ENCODE results near the gene S100A6. TPM values are rescaled to one million over a fixed set of nuclear protein-coding genes. Genes with fewer than 3 reads are reported as not detected.

S100A6 gene
- total RNA-seq, 2 experiments from 2014 or later = 425 to 431 TPM

GRCh38 chr1:153552335-153552734, 16.5 kb upstream of the S100A6 start:
- POLR2A ChIA-PET = interaction anchor here (0.8 kb wide), 1 partner anchor 438 kb away, joined by 3 read pairs; the partner anchor contains the start of gene RPS27
- no peak for DNase-seq
- ATAC-seq = no peak
- H3K4me1 Mint-ChIP-seq (ENCODE audit: low read depth) = peaks cover 26% of the 10 kb centered on the region
- CTCF ChIA-PET = interaction anchor here (1.2 to 13.7 kb wide), 3 partner anchors 16 to 42 kb away, joined by 3 to 185 read pairs (median 9); partner anchors contain the start of gene S100A6
- H3K27me3 Mint-ChIP-seq (ENCODE audit: low read depth) = peaks cover 5% of the 10 kb centered on the region
- H3K27ac Mint-ChIP-seq = no peak overlapping the region
- H3K36me3 Mint-ChIP-seq (ENCODE audit: low read depth) = no peaks in the 10 kb centered on the region
- no peak overlapping the region for H3K4me3 Mint-ChIP-seq
- H3K9me3 Mint-ChIP-seq (ENCODE audit: insufficient read depth) = no peaks in the 10 kb centered on the region

DNA sequence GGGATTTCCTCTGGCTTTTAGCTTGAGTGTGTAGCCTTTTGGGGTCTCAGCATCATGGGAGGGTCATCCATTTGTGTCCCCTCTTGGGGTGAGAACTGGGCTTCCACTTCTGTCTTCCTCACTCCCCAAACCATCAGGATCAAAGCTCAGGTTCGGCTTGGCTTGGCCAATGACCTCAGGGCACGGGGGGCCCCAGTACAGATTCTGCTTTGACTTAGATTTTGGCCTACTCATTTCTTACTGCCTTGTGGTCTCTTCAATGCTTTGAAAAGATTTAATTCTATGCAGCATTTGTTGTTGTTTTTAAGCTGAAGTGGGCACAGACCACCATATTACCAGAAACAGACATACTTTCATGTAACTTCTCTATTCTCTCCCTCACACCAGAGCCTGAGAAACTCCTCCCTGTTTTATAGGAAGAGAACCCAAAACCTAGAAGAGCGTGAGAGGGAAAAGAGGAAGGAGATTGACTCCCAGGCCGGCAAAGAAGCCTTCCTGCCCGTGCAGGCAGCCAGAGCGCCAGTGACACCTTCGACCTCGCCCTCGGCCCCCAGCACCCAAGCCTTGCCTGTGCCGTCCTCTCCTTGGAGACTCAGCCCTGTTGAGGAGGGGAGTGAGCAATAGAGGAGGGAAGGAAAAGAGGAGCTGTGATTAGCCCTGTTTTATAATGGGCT, 15.2 kb upstream of the S100A6 start:
- POLR2A ChIA-PET = interaction anchor here (1.0 to 1.4 kb wide), 4 partner anchors 10 to 26 kb away, joined by 3 to 4 read pairs (median 3); partner anchors contain the start of genes S100A5 and S100A6
- CTCF ChIA-PET = interaction anchor here (0.7 to 13.7 kb wide), 9 partner anchors 9 to 56 kb away, joined by 3 to 185 read pairs (median 5); partner anchors contain the start of gene S100A6
- DNase-seq = no peak
- Mint-ChIP-seq H3K36me3 (ENCODE audit: low read depth) (no peaks in the 10 kb centered on the region), H3K27ac (no peak overlapping the region), H3K4me3 (no peak overlapping the region), H3K9me3 (ENCODE audit: insufficient read depth) (no peaks in the 10 kb centered on the region), H3K27me3 (ENCODE audit: low read depth) (peaks cover 3% of the 10 kb centered on the region), H3K4me1 (ENCODE audit: low read depth) (peaks cover 37% of the 10 kb centered on the region)
- ATAC-seq = no peak

- Mint-ChIP-seq H3K4me3 (no peak overlapping the region), H3K36me3 (ENCODE audit: low read depth) (peaks cover 2% of the 10 kb centered on the region), H3K27ac (peak overlapping the region; percentile 28), H3K27me3 (ENCODE audit: low read depth) (peaks cover 3% of the 10 kb centered on the region), H3K9me3 (ENCODE audit: insufficient read depth) (no peaks in the 10 kb centered on the region), H3K4me1 (ENCODE audit: low read depth) (peaks cover 43% of the 10 kb centered on the region)
- CTCF ChIA-PET = interaction anchor here (1.3 to 13.7 kb wide), 6 partner anchors 10 to 55 kb away, joined by 4 to 185 read pairs (median 5); partner anchors contain the start of gene S100A6
- ATAC-seq (no peak), DNase-seq (no peak)
- POLR2A ChIA-PET = interaction anchor here (1.0 to 1.4 kb wide), 4 partner anchors 10 to 25 kb away, joined by 3 to 4 read pairs (median 3); partner anchors contain the start of genes S100A5 and S100A6
Observed at GRCh38 chr1:153550398-153550758, 14.6 kb upstream of the S100A6 start.

- DNase-seq = no peak
- Mint-ChIP-seq H3K27ac (peak overlapping the region; percentile 28), H3K4me1 (ENCODE audit: low read depth) (peaks cover 48% of the 10 kb centered on the region), H3K9me3 (ENCODE audit: insufficient read depth) (no peaks in the 10 kb centered on the region), H3K36me3 (ENCODE audit: low read depth) (peaks cover 7% of the 10 kb centered on the region), H3K4me3 (no peak overlapping the region), H3K27me3 (ENCODE audit: low read depth) (peaks cover 3% of the 10 kb centered on the region)
- ChIA-PET POLR2A (interaction anchor here (1.0 to 1.2 kb wide), 3 partner anchors 9 to 24 kb away, joined by 3 to 4 read pairs (median 3); partner anchors contain the start of genes S100A5 and S100A6), CTCF (interaction anchor here (1.5 to 13.7 kb wide), 4 partner anchors 10 to 29 kb away, joined by 4 to 185 read pairs (median 5); partner anchors contain the start of gene S100A6)
- no peak for ATAC-seq
Observed at GRCh38 chr1:153549741-153550397, 14.1 kb upstream of the S100A6 start.

- DNase-seq (no peak), ATAC-seq (no peak)
- CTCF ChIA-PET = interaction anchor here (2.4 to 13.7 kb wide), 3 partner anchors 15 to 38 kb away, joined by 5 to 185 read pairs (median 33); partner anchors contain the start of gene S100A6
- Mint-ChIP-seq H3K27me3 (ENCODE audit: low read depth) (peaks cover 3% of the 10 kb centered on the region), H3K9me3 (ENCODE audit: insufficient read depth) (no peaks in the 10 kb centered on the region), H3K4me1 (ENCODE audit: low read depth) (peaks cover 54% of the 10 kb centered on the region), H3K27ac (peak within 1 kb of the TSS; percentile 45), H3K36me3 (ENCODE audit: low read depth) (peaks cover 16% of the 10 kb centered on the region), H3K4me3 (no peak within 1 kb of the TSS)
- POLR2A ChIA-PET = no interaction called here
Observed at GRCh38 chr1:153548722-153549688, 13.2 kb upstream of the S100A6 start, which contains the start of gene S100A3. Gene S100A3, minus strand, starts transcription at chr1:153549258. Its CDS starts 773 bp downstream, at chr1:153548485.

DNA sequence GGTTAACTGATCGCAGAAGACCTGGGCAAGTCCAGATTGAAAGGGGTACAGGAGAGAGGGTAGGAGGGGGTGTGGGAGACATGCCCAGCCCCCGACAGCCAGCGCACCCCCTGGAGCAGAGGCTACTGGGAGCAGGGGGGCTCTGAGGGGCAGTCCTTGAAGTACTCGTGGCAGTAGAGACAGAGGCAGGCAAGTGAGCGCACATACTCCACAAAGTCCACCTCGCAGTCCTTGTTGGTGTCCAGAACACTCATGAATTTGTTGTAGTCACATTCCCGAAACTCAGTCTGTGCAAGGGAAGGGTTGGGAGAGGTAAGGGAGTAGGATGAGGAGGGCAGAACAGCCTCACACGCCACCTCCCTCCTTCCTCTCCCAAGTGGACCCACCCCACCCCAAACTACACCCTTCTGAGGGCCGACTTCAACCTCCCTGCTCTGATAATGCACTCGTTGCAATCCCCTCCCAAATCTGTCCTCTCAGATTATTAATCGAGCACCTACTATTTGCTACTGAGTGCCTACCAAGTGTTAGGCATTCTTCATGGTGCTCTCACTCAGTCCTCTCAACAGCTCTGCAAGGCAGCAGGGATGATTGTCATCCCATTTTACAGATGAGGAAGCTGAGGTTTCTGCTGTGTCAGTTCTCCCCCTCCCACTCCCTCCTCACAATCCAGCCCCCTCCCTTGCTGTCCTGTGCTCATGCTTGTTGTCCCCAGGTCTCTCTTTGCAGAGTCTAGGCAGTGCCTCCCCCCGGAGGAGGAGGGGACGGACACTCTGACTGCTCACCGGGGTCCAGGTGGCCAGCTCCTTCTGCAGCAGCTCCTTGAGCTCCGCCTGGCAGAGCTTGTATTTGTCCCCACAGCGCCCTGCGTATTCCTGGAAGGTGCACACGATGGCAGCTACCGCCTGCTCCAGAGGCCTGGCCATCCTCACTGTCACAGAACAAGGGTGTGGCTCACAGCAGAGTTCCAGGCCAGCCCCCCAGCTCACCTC, 12.1 kb upstream of the S100A6 start:
- Mint-ChIP-seq H3K4me3 (no peak overlapping the region), H3K27me3 (ENCODE audit: low read depth) (peaks cover 3% of the 10 kb centered on the region), H3K36me3 (ENCODE audit: low read depth) (peaks cover 27% of the 10 kb centered on the region), H3K4me1 (ENCODE audit: low read depth) (peaks cover 60% of the 10 kb centered on the region), H3K27ac (no peak overlapping the region), H3K9me3 (ENCODE audit: insufficient read depth) (no peaks in the 10 kb centered on the region)
- ChIA-PET CTCF (interaction anchor here (1.7 to 13.7 kb wide), 3 partner anchors 14 to 37 kb away, joined by 7 to 185 read pairs (median 33); partner anchors contain the start of gene S100A6), POLR2A (no interaction called here)
- ATAC-seq = no peak
- no peak for DNase-seq

DNA sequence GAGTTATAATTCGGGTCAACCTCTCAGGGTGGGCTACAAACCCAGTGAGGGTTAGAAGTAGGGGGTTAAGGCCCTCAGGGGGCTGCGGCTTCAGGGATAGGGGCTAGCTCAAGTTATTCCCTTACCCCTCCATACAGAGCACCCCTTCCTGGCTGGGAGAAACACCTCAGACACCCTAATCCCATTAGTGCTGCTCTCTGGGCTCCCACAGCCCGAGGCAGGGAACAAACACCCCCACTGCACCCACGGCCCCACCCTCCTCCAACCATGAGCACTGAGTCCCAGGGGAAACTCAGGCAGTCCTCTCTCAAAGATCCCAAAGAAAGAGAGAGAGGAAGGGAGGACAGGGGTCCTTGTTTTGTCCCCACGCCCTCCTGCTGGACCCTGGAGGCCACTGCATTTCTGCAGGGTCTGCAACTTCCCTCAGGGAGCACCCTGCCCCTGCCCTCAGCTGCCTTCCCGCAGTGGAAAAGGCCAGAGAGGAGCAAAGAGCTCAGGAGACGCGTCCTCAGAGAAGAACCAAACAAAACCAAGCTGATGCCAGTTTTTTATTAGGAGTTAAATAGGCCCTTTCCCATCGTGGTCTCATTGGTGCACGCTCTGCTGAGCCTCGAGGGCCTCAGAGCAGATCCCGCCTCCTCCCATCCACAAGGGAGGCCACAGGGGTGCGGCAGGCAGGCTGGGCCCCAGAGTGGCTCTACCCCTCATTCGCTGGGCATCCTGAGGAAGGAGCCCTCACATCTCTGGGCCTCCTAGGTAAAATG, 11.2 kb upstream of the S100A6 start:
- H3K4me3 Mint-ChIP-seq = no peak overlapping the region
- peaks cover 69% of the 10 kb centered on the region for H3K4me1 Mint-ChIP-seq (ENCODE audit: low read depth)
- H3K36me3 Mint-ChIP-seq (ENCODE audit: low read depth) = peaks cover 32% of the 10 kb centered on the region
- no peak for ATAC-seq
- ChIA-PET POLR2A (interaction anchor here (1.5 to 4.5 kb wide), 4 partner anchors 12 to 87 kb away, joined by 3 to 89 read pairs (median 23); partner anchors contain the start of genes CHTOP, S100A2 and S100A6), CTCF (interaction anchor here (1.0 to 13.7 kb wide), 5 partner anchors 13 to 52 kb away, joined by 3 to 185 read pairs (median 23); partner anchors contain the start of gene S100A6)
- DNase-seq = no peak
- H3K27ac Mint-ChIP-seq = peak overlapping the region; percentile 97
- H3K9me3 Mint-ChIP-seq (ENCODE audit: insufficient read depth) = no peaks in the 10 kb centered on the region
- peaks cover 3% of the 10 kb centered on the region for H3K27me3 Mint-ChIP-seq (ENCODE audit: low read depth)

DNA sequence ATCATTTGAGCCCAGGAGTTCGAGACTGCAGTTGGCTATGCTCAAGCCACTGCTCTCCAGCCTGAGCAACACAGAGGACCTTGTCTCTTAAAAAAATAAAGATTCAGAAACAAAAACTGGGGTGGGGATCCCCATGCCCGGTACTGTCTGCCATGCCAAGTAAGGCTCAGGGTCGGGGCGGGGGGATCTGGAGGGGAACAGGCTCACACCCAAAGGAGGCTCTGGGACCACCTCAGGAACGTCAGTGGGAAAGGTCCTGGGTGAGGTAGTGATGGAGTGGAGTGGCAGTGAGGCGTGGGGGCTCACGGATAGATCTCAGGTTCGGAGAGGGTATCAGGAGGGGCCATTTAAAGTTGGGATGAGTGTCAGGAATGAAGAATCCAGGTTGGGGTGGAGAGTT, 10.6 kb upstream of the S100A6 start:
- peaks cover 75% of the 10 kb centered on the region for H3K4me1 Mint-ChIP-seq (ENCODE audit: low read depth)

More for the DNA sequence above, 10.6 kb upstream of the S100A6 start:
- peak overlapping the region; percentile 93 for H3K4me3 Mint-ChIP-seq
- CTCF ChIA-PET = interaction anchor here (1.0 to 13.7 kb wide), 7 partner anchors 10 to 51 kb away, joined by 3 to 185 read pairs (median 12); partner anchors contain the start of gene S100A6
- no peaks in the 10 kb centered on the region for H3K9me3 Mint-ChIP-seq (ENCODE audit: insufficient read depth)
- no peak for ATAC-seq
- POLR2A ChIA-PET = interaction anchor here (1.3 to 4.5 kb wide), 9 partner anchors 8 to 88 kb away, joined by 3 to 89 read pairs (median 5); partner anchors contain the start of genes CHTOP, S100A14, S100A2 and S100A6
- DNase-seq = no peak
- peaks cover 3% of the 10 kb centered on the region for H3K27me3 Mint-ChIP-seq (ENCODE audit: low read depth)
- H3K27ac Mint-ChIP-seq = peak overlapping the region; percentile 97
- H3K36me3 Mint-ChIP-seq (ENCODE audit: low read depth) = peaks cover 36% of the 10 kb centered on the region
